ENCODE measurements around the gene ACKR1.
A peak's percentile ranks its signal among the peaks of the same experiment; 100 is the strongest.

Gene ACKR1

DNA sequence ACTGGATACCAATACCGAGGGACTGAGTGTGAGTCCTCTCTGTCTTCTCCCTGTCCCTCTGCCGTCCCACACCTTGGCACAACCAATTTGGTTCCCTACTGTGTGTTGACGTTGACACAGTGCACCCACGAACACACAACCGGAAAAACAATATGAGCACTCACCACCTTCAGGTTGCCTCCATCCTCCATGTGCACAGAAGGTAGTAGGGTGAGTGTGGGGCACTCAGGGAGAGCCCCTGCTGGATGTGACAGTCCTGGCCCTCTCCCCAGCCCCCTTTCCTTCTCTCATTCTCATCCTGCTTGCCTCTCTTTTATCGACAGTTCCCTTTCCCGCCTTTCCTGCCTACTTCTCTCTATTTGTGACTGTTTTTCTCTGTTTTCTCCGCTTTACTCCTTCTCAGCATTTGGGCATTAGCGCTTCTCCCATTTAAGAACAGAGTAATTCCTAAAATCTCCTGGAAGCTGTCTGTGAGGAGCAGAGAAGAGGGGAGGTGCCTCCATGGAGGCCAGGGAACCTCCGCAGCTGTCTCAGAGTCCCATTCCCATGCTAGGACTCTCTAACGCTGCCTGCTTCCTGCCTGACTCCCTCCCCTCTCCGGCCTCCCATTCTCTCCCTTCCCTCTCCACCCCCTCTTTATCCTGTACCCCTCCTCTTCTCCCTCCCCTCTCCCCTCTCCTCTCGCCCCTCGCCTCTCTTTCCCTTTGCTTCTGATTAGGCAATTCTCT is 16.9 kb upstream of the ACKR1 start:
- no peak for DNase-seq

- no peak for DNase-seq
These were observed 16.3 kb upstream of the ACKR1 start for GRCh38 chr1:159188375-159188788.

DNA sequence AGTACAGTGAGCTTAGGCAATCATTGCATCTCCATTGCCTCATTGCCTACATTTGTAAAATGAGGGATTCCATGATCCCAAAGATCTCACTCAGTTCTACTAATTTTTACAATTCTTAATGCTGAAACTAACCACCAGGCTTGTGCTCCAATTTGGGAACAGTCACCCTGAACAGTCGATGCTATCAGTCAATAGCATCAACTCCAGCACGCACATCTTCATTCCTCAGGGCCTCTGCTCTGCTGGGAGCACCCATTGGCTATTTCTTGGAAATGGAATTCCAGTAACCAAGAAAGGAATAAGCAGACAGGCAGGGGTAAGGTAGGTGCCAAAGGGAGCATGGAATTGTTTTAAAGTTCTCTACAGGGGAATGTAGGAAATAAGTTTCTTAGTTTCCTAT is 14.2 kb upstream of the ACKR1 start:
- no peak for DNase-seq

DNA sequence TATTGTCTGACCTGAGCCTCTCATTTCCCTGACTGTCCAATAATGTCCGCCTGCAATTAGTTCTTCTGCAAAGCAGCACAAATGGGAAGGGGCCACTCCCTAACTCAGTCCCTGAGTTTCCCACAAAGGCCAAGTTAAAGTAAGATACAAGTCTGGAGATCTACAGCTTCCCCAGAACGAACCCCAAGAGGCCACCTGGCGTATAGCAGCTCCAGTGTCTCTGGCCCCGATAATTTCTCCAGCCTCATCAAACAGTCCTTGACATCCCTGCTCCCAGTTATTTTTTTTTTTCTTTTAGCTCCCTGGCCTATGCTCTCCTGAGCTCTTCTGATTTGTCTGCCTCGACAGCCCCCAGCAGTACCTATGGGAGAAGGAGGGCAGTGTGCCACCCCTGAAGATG is 8.1 kb upstream of the ACKR1 start:
- DNase-seq: no peak

- no peak for DNase-seq
These were observed 6.8 kb upstream of the ACKR1 start for GRCh38 chr1:159197561-159198557.

GRCh38 chr1:159199901-159200300 is 4.8 kb upstream of the ACKR1 start:
- DNase-seq: no peak

- no peak for DNase-seq
These were observed 3.9 kb upstream of the ACKR1 start for GRCh38 chr1:159200769-159201168.

GRCh38 chr1:159201642-159202041 is 3.0 kb upstream of the ACKR1 start:
- DNase-seq: no peak

DNA sequence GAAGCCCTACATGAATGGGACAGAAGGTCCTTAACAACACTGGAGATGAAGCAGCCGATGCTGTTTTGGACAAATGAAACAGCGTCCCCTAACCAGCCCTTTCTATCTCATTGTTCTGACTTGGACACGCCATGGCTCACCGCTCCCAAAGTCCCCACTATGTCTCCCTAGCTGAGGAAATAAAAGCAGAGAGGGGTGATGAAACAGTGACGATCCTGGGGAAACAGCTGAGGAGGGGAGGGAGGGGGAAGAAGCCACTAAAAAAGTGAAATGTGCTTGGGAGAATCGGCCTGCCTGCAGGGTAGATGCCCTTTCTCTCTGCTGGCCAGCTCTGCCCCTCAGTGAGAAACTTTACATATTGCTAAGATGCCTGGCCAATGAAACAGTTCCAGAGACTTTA is 1.1 kb upstream of the ACKR1 start:
- no peak for DNase-seq

GRCh38 chr1:159205225-159205624 is 550 bp downstream of the ACKR1 start:
- DNase-seq: no peak

- no peak for DNase-seq
These were observed 1.4 kb downstream of the ACKR1 start for GRCh38 chr1:159206110-159206509.

- no peak for DNase-seq
These were observed 2.4 kb downstream of the ACKR1 start for GRCh38 chr1:159207080-159207479.

GRCh38 chr1:159207774-159208173 is 3.1 kb downstream of the ACKR1 start:
- DNase-seq: no peak

DNA sequence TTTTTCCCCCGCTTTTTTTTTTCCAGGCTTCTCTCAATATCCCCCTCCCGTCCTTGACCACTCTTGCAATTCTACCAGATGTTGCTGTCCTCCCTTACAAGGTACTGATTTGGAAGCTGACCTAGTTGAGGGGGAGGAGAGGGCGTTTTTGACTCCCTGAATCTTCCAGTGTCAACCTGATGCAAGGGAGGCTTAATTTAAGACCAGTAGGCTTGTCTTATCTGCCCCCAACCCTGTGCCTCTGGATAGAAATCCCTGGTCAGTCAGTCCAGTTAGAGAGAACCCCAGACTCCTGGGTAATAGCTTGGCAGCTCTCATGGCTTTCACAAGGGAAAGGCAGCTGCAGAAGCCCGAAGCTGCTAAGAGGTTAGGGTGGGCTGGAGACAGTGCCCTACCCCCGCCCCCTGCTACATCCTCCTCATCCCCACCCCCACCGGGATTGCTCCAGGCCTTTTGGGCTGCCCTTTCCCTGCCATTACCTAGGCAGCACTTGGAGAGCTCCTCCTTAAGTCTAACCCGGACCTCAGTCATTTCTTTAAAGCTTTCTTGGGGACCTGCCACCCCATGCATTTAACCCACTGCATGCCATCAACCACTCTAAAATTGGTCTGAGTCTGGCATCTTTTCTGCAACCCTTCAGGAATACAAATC is 3.6 kb downstream of the ACKR1 start:
- no peak for DNase-seq

DNA sequence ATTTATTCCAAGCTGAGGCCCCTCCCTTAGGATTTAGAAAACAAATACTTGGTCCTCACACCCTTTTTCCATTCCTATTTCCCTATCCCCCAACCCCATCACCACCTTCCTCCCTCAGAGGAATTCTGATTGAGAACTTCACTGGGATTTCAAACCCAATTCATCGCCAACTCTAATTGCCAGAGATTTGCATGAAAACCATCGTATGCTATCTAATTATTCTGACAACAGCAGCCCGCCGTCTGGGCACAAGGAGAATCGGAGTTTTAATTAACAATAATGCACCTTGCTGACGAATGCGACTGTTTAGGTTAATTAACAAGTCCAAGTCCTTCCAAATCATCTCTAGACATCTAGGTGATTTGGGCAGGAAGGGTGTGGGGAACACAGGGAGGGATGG is 4.4 kb downstream of the ACKR1 start:
- DNase-seq: no peak

DNA sequence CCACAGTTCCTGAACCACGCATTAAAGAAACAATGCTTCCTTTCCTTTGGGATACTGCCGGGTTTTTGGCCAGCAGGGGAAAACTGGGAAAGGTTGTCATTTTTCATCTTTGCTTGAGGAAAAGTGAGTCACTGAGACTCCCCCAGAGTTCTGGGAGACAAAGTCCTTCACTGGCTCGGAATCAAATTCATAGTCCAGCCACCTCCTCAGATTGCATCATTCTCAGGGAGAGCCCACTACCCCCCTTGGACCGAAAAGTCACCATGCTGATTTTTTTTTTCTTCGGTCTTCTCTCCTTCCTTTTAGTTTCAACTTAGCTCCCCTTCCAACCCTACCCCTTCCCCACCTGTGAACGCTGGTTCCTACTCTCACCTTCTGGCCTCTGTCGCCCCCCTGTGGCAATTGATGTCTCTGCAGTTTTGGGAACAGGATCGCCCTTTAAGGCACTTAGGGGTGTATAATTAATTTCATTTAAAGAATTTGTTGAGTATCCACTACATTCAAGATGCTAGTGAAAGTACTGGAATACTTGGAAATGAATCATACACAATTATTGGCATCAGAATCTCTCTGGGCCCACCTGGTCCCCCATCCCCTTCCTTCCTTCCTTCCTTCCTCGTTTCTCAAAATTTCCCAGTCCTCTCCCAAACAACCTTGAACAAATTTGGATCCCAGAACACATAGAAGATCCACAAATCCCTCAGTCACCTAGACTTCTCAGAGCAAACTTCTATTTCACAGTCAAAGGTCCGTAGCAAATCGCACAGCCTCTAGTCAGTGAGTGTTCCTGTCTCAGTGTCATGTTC is 6.9 kb downstream of the ACKR1 start:
- DNase-seq: peak; percentile 25

DNA sequence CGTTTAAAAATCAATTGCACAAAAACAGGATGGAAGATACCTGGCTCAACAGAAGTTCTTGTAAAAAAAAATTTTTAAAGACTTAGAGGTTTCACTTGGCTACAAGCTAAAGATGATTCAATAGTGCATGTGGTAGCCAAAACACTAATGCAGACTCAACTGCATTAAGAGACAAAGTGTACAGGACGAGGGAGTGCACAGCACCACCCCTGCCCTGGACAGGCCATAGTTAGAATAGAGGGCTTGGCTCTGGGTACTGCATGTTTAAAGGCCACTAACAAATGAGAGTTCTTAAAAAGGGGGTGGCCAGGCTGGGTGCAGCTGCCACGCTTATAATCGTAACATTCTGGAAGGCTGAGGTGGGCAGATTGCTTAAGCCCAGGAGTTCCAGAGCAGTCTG is 7.9 kb downstream of the ACKR1 start:
- DNase-seq: no peak

DNA sequence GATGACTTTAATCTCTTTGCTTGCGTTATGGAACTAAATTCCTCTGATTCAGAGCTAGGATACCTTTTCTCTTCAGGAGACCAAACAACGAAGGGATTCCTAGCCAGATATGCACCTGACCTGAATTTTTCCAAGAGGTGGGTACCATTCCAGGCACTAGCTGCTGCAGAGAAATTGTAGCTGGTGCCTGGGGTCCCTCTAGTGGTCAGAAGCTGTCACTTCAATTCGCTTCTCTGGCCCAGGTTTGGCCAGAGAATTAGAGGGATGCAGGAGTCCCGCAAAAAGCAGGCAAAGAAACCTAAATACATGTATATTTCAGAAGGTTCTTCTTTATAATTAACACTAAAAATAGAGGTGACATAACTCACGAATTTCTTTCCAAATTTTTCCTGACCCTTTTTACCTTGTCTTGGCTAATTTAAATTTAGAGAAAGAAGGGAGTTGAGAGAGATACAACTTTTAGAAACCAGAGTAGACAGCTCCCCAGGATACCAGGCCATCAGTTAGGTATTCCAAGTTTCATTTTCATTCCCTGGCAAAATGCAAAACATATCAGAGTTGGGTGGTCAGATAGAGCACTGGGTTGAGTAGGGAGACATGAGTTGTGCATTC is 9.6 kb downstream of the ACKR1 start:
- peak; percentile 26 for DNase-seq

GRCh38 chr1:159218649-159219636 is 14.3 kb downstream of the ACKR1 start:
- DNase-seq: no peak

DNA sequence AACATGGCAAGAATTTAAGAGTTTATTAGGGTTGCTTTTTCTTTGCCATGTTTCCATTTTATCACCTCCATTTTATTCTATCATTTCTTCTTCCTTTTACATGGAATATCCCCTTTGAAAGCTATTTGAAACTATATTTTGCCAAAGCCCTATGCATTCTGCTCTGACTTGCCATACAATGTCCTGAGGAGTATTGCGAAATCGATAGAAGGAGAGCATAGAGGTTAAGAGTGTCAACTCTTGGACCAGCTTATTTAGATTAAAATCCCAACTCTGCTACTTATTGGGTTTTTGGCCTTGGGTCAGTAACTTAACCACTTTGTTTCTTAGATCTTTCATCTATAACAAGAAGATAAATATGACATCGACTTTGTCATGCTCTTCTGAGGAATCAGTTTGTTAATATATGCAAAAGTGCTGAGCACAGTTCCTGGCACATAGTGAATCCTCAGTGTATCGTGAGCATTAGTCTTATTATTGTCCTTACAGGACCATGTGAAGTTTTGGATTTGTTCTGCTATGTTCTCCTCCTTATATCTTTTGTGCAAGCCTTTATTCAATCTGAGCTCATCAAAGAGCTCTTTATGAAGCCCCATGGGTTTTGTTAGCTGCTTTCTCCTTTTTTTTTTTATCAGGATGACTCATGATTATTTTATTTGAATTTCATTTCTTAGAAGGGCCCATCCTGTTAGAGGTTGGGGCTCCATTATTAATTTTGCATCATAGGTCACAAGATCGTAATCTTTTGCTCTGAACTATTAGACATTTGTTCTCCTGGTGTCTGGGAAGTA is 17.6 kb downstream of the ACKR1 start:
- DNase-seq: no peak

All from stimulated activated naive CD4-positive, alpha-beta T cell treated with Interleukin-2 at 50 U/mL for 16 hours (primary cell).